Peyer's patch (tissue), 4 donors: ENCODE results near the gene LMTK2. TPM values are rescaled to one million over a fixed set of nuclear protein-coding genes. Genes with fewer than 3 reads are reported as not detected.

Experiments used
- DNase-seq, 3 donors: peaks; one replicate each; pipeline ENCODE4 v3.0.0-alpha.2; 2017 to 2019
- H3K27ac ChIP-seq, 4 donors: fragments of 200-600 bp; sonication (generic); one replicate each; pipeline ENCODE4 v1.5.1; 2016 to 2019
- H3K27me3 ChIP-seq, 2 donors: fragments of 200-600 bp; sonication (generic); one replicate each; pipeline ENCODE4 v1.5.1; 2019
- H3K36me3 ChIP-seq, 3 donors: fragments of 200-600 bp; sonication (generic); one replicate each; pipeline ENCODE4 v1.5.1; 2016 to 2019
- H3K4me1 ChIP-seq, 4 donors: fragments of 200-600 bp; sonication (generic); one replicate each; pipeline ENCODE4 v1.5.1; 2016 to 2019
- H3K4me3 ChIP-seq, 4 donors: fragments of 200-600 bp; sonication (generic); 1 replicate in 3 of 4; 2 replicates in 1 of 4; pipeline ENCODE4 v1.5.1; 2016 to 2019; ENCODE audit warnings: mild to moderate bottlenecking in 1 of 4
- H3K9me3 ChIP-seq, 4 donors: fragments of 200-600 bp; sonication (generic); one replicate each; pipeline ENCODE4 v1.5.1; 2016 to 2019; ENCODE audit warnings: mild to moderate bottlenecking in 1 of 4
- CTCF ChIP-seq, 6 experiments: fragments of 450-650 bp in 4 of 6; fragments of 200-600 bp in 2 of 6; sonication (generic) in 1 of 6; IDR thresholded peaks; one replicate each; pipeline ENCODE4 v1.5.1; 2017 to 2019; ENCODE audit warnings: antibody characterized with exemption in 6 of 6, mild to moderate bottlenecking in 3 of 6, moderate library complexity in 1 of 6
- POLR2A ChIP-seq, 2 donors: fragments of 450-650 bp; IDR thresholded peaks; one replicate each; pipeline ENCODE4 v1.5.1; 2017; ENCODE audit warnings: antibody characterized with exemption in 2 of 2, mild to moderate bottlenecking in 2 of 2, moderate library complexity in 2 of 2
- total RNA-seq, 4 donors: library from RNA; depleted of rRNA; stranded (reverse); fragments of >200 nt; gene quantifications; one replicate each; pipeline ENCODE4 v1.1.0, GENCODE V29; 2016

LMTK2 gene
- total RNA-seq, 4 donors from 2014 or later = 23.1 to 54.0 (median 51.4) TPM

GRCh38 chr7:98189559-98189958, 82.9 kb downstream of the LMTK2 start:
- H3K4me1 ChIP-seq = no peaks in the 10 kb centered on the region
- peaks cover 0 to 56% (median 0%) of the 10 kb centered on the region in 3 donors for H3K36me3 ChIP-seq
- H3K27me3 ChIP-seq = no peaks in the 10 kb centered on the region
- H3K27ac ChIP-seq = no peak overlapping the region
- TF ChIP-seq CTCF (IDR thresholded peaks at IDR 0.05) (no peak), POLR2A (IDR thresholded peaks at IDR 0.05) (no peak)
- no peak overlapping the region for H3K4me3 ChIP-seq
- DNase-seq = no peak
- no peaks in the 10 kb centered on the region for H3K9me3 ChIP-seq

GRCh38 chr7:98191668-98192431, 85.2 kb downstream of the LMTK2 start:
- Histone ChIP-seq H3K9me3 (no peaks in the 10 kb centered on the region), H3K36me3 (peaks cover 0 to 76% (median 0%) of the 10 kb centered on the region in 3 donors), H3K27me3 (no peaks in the 10 kb centered on the region), H3K27ac (no peak overlapping the region), H3K4me3 (no peak overlapping the region), H3K4me1 (no peaks in the 10 kb centered on the region)
- no peak for DNase-seq
- TF ChIP-seq CTCF (IDR thresholded peaks at IDR 0.05) (no peak), POLR2A (IDR thresholded peaks at IDR 0.05) (no peak)

GRCh38 chr7:98192781-98193457, 86.3 kb downstream of the LMTK2 start:
- TF ChIP-seq POLR2A (IDR thresholded peaks at IDR 0.05) (no peak), CTCF (IDR thresholded peaks at IDR 0.05) (no peak)
- peaks cover 0 to 74% (median 0%) of the 10 kb centered on the region in 3 donors for H3K36me3 ChIP-seq
- no peaks in the 10 kb centered on the region for H3K27me3 ChIP-seq
- H3K4me3 ChIP-seq = no peak overlapping the region
- no peak for DNase-seq
- H3K9me3 ChIP-seq = no peaks in the 10 kb centered on the region
- H3K27ac ChIP-seq = no peak overlapping the region
- H3K4me1 ChIP-seq = no peaks in the 10 kb centered on the region

- TF ChIP-seq POLR2A (IDR thresholded peaks at IDR 0.05) (no peak), CTCF (IDR thresholded peaks at IDR 0.05) (no peak)
- H3K27ac ChIP-seq = no peak overlapping the region
- no peaks in the 10 kb centered on the region for H3K27me3 ChIP-seq
- no peak overlapping the region for H3K4me3 ChIP-seq
- DNase-seq = no peak
- H3K4me1 ChIP-seq = no peaks in the 10 kb centered on the region
- H3K36me3 ChIP-seq = peaks cover 0 to 67% (median 0%) of the 10 kb centered on the region in 3 donors
- H3K9me3 ChIP-seq = no peaks in the 10 kb centered on the region
Observed at GRCh38 chr7:98193474-98194180, 87.0 kb downstream of the LMTK2 start.

GRCh38 chr7:98194186-98194585, 87.5 kb downstream of the LMTK2 start:
- H3K36me3 ChIP-seq = peaks cover 0 to 62% (median 0%) of the 10 kb centered on the region in 3 donors
- TF ChIP-seq POLR2A (IDR thresholded peaks at IDR 0.05) = no peak
- TF ChIP-seq CTCF (IDR thresholded peaks at IDR 0.05) = no peak

More at GRCh38 chr7:98194186-98194585, 87.5 kb downstream of the LMTK2 start:
- DNase-seq = no peak
- H3K27ac ChIP-seq = no peak overlapping the region
- H3K4me1 ChIP-seq = no peaks in the 10 kb centered on the region
- H3K4me3 ChIP-seq = no peak overlapping the region
- no peaks in the 10 kb centered on the region for H3K27me3 ChIP-seq
- H3K9me3 ChIP-seq = no peaks in the 10 kb centered on the region
